PC-3 (cell line): ENCODE data around the gene TPRG1. TPM values are rescaled to one million over a fixed set of nuclear protein-coding genes. Genes with fewer than 3 reads are reported as not detected.
A peak's percentile ranks its signal among the peaks of the same experiment; 100 is the strongest.

Experiments
- ATAC-seq: fragments of 200-7000 bp; cut with Tn5 transposase; 2 replicates; pipeline ENCODE4 v1.9.1; 2020; ENCODE audit warnings: mild to moderate bottlenecking, moderate library complexity
- BruUV-seq: library from RNA; stranded (reverse); fragments of 400-500 nt; replicated peaks from 2 replicates; lab custom pipeline; 2021; lab: Mats Ljungman, UMichigan
- CTCF ChIA-PET: fragments of 300-600 bp; sonication (Branson Sonifier 250); formaldehyde crosslinking; loops from one replicate; lab custom pipeline; 2022; ENCODE audit warnings: antibody characterized with exemption; lab: Charles Lee
- POLR2A ChIA-PET: fragments of 300-600 bp; sonication (Branson Sonifier 250); formaldehyde crosslinking; loops from one replicate; lab custom pipeline; 2022; ENCODE audit warnings: antibody characterized with exemption; ENCODE audit not compliant: unreplicated experiment; lab: Charles Lee
- DNase-seq: peaks from one replicate; pipeline ENCODE4 v3.0.0-alpha.2; 2015
- H2AFZ ChIP-seq: fragments of 300-600 bp; sonication (generic); 2 replicates; pipeline ENCODE4 v1.6.0; 2016; ENCODE audit warnings: antibody characterized with exemption, low read length
- H3F3A ChIP-seq: fragments of 300-600 bp; sonication (generic); one replicate; pipeline ENCODE4 v1.6.0; 2017; ENCODE audit warnings: antibody characterized with exemption, low read length, control low read depth, mild to moderate bottlenecking; ENCODE audit not compliant: unreplicated experiment
- H3K27ac ChIP-seq: fragments of 300-600 bp; sonication (generic); 2 replicates; pipeline ENCODE4 v1.5.1; 2016; ENCODE audit warnings: mild to moderate bottlenecking, low read length
- H3K27me3 ChIP-seq: fragments of 300-600 bp; sonication (generic); 2 replicates; pipeline ENCODE4 v1.6.1; 2016; ENCODE audit warnings: low read length, mixed read lengths
- H3K36me3 ChIP-seq: fragments of 300-600 bp; sonication (generic); 2 replicates; pipeline ENCODE4 v1.6.1; 2016; ENCODE audit warnings: low read depth, mixed run types, low read length, mixed read lengths
- H3K4me1 ChIP-seq: fragments of 300-600 bp; sonication (generic); 2 replicates; pipeline ENCODE4 v1.5.1; 2016; ENCODE audit warnings: low read length; ENCODE audit not compliant: insufficient read depth
- H3K4me2 ChIP-seq: fragments of 300-600 bp; sonication (generic); 2 replicates; pipeline ENCODE4 v1.6.0; 2016; ENCODE audit warnings: low read length
- H3K4me3 ChIP-seq: fragments of 300-600 bp; sonication (generic); 2 replicates; pipeline ENCODE4 v1.5.1; 2016; ENCODE audit warnings: mild to moderate bottlenecking, low read length, mixed read lengths
- H3K79me2 ChIP-seq: fragments of 300-600 bp; sonication (generic); 2 replicates; pipeline ENCODE4 v1.6.1; 2017; ENCODE audit warnings: low read length, mixed read lengths
- H3K9ac ChIP-seq: fragments of 300-600 bp; sonication (generic); 2 replicates; pipeline ENCODE4 v1.6.0; 2016; ENCODE audit warnings: mild to moderate bottlenecking, low read length
- H3K9me2 ChIP-seq: fragments of 300-600 bp; sonication (generic); replicated peaks from 2 replicates; pipeline ENCODE4 v1.6.1; 2016; ENCODE audit warnings: mixed run types, low read length, mixed read lengths
- H3K9me3 ChIP-seq: fragments of 300-600 bp; sonication (generic); 2 replicates; pipeline ENCODE4 v1.6.1; 2016; ENCODE audit warnings: low read length, mixed read lengths
- H4K20me1 ChIP-seq: fragments of 300-600 bp; sonication (generic); 2 replicates; pipeline ENCODE4 v1.6.1; 2016; ENCODE audit warnings: low read length, mixed read lengths
- EZH2 ChIP-seq: fragments of 300-600 bp; sonication (generic); IDR thresholded peaks from one replicate; pipeline ENCODE4 v1.6.1; 2017; ENCODE audit warnings: antibody characterized with exemption, mild to moderate bottlenecking, low read length; ENCODE audit not compliant: unreplicated experiment
- EZH2phosphoT487 ChIP-seq: fragments of 300-600 bp; sonication (generic); IDR thresholded peaks from 2 replicates; pipeline ENCODE4 v1.6.1; 2018; ENCODE audit warnings: mild to moderate bottlenecking, antibody characterized with exemption, low read length, borderline replicate concordance
- intact Hi-C: fragments of 100-400 bp; cut with micrococcal nuclease; formaldehyde crosslinking; loops from 2 replicates; pipeline ENCODE4 v1.9.0; 2023
- total RNA-seq: library from RNA; depleted of rRNA; stranded (reverse); fragments of >200 nt; gene quantifications from 2 replicates; pipeline ENCODE4 v1.2.3, GENCODE V29; 2014
- TF ChIP-seq, protein P1 (sequence below): fragments of 300-600 bp; sonication (generic); conservative IDR thresholded peaks from 2 replicates; pipeline ENCODE4 v1.5.1; 2017; ENCODE audit warnings: antibody characterized with exemption, low read depth, mild to moderate bottlenecking, low read length

TPRG1 gene
- total RNA-seq, 1 experiment from 2014 or later = 1.2 TPM

DNA sequence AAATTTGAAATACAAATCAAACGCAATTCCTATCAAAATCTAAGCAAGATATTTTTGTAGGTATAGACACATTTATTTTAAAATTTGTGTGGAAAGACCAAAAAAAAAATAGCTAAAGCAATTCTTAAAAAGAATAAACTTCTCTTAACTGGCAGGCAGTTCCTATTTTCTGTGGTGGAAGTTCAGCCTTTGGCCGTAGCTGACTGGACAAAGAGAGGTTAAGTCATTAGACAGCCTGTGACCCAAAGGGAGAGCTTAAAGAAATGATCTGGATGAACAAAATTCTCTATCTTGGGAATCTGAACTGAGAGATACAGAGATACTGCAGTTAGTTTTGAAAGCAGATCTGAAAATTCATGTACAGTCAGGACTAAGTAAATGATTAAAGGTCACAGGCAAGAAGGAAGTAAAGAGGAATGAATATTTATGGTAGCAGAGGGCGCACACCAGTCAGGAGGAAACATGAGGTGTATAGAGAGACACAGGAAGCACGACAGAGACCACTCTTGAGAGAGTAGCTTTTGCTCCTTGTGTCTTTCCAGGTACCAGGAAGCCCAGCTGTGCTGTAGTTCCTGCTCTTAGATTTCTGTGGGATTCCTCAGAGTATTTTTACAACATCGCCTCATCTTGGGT is 57.5 kb downstream of the TPRG1 start:
- H3K9ac ChIP-seq = no peak overlapping the region
- H2AFZ ChIP-seq = no peak overlapping the region
- H3K4me3 ChIP-seq = no peak overlapping the region
- H3F3A ChIP-seq = no peaks in the 10 kb centered on the region
- CTCF ChIA-PET = interaction anchor here (0.6 kb wide), 3 partner anchors 39 to 591 kb away, joined by 3 to 4 read pairs (median 3); no protein-coding TSS in a partner anchor
- POLR2A ChIA-PET = no interaction called here
- no peaks in the 10 kb centered on the region for H3K79me2 ChIP-seq
- TF ChIP-seq EZH2 (no peak), EZH2phosphoT487 (no peak)
- TF ChIP-seq, protein P1, sequence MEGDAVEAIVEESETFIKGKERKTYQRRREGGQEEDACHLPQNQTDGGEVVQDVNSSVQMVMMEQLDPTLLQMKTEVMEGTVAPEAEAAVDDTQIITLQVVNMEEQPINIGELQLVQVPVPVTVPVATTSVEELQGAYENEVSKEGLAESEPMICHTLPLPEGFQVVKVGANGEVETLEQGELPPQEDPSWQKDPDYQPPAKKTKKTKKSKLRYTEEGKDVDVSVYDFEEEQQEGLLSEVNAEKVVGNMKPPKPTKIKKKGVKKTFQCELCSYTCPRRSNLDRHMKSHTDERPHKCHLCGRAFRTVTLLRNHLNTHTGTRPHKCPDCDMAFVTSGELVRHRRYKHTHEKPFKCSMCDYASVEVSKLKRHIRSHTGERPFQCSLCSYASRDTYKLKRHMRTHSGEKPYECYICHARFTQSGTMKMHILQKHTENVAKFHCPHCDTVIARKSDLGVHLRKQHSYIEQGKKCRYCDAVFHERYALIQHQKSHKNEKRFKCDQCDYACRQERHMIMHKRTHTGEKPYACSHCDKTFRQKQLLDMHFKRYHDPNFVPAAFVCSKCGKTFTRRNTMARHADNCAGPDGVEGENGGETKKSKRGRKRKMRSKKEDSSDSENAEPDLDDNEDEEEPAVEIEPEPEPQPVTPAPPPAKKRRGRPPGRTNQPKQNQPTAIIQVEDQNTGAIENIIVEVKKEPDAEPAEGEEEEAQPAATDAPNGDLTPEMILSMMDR = no peak
- no peaks in the 10 kb centered on the region for H3K27me3 ChIP-seq
- H4K20me1 ChIP-seq = no peaks in the 10 kb centered on the region
- no peaks in the 10 kb centered on the region for H3K36me3 ChIP-seq
- H3K9me2 ChIP-seq = no peaks in the 10 kb centered on the region
- no peaks in the 10 kb centered on the region for H3K9me3 ChIP-seq
- ATAC-seq (no peak), DNase-seq (no peak)
- no peak overlapping the region for H3K4me2 ChIP-seq
- no peaks in the 10 kb centered on the region for H3K4me1 ChIP-seq
- no TSS peak for BruUV-seq
- intact Hi-C loops = no loop called here
- H3K27ac ChIP-seq = no peak overlapping the region

DNA sequence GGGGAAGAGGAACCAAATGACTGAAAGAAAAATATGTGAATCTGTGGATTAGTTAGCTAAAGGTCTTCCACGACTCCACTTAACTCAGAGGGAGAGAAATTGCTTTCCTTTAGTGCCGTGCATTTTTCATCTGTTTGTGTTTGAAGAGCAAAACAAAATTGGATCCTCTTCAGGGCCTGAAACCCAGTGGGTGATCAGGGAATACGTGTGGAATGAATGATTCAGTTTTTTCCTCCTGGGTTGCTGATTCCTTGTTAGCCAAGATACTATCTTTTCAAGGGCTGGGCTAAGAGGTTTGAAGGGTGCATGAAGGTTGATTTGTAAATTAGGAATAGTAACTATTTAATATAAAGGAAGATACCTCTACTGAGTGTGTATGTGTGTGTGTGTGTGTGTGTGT is 61.0 kb downstream of the TPRG1 start:
- no peak overlapping the region for H3K9ac ChIP-seq
- no peaks in the 10 kb centered on the region for H3F3A ChIP-seq
- H3K4me1 ChIP-seq = no peaks in the 10 kb centered on the region
- ChIA-PET POLR2A (no interaction called here), CTCF (interaction anchor here (0.6 to 1.0 kb wide), 2 partner anchors 1226 to 1492 kb away, joined by 3 to 4 read pairs; no protein-coding TSS in a partner anchor)
- no peaks in the 10 kb centered on the region for H3K27me3 ChIP-seq
- DNase-seq (no peak), ATAC-seq (no peak)
- H3K9me2 ChIP-seq = no peaks in the 10 kb centered on the region
- no peak overlapping the region for H3K4me3 ChIP-seq
- peak overlapping the region; percentile 22; the same call in 1 of the 2 replicates for H2AFZ ChIP-seq
- H3K36me3 ChIP-seq = no peaks in the 10 kb centered on the region
- H3K79me2 ChIP-seq = no peaks in the 10 kb centered on the region
- no peaks in the 10 kb centered on the region for H4K20me1 ChIP-seq
- no peak overlapping the region for H3K27ac ChIP-seq
- H3K9me3 ChIP-seq = no peaks in the 10 kb centered on the region
- TF ChIP-seq EZH2phosphoT487 = no peak
- no peak for TF ChIP-seq EZH2
- TF ChIP-seq, protein P1 = no peak
- H3K4me2 ChIP-seq = no peak overlapping the region
- intact Hi-C loops = loop anchor here (1.0 to 5.0 kb wide), 5 partner anchors 65 to 1495 kb away; no protein-coding TSS in a partner anchor
- no TSS peak for BruUV-seq
